Fibroblast of lung (primary cell): ENCODE results near the gene SPDYE3.
"Not testable (repeated sequence)": the region's sequence is repeated elsewhere in the genome, so short reads cannot be mapped to it uniquely, and the experiment has no call there.

Experiments used
- CTCF ChIP-seq, 2 donors: IDR thresholded peaks in 1 of 2; conservative IDR thresholded peaks in 1 of 2; 1 replicate in 1 of 2; 2 replicates in 1 of 2; pipeline ENCODE4 v1.5.1; 2011 to 2012; ENCODE audit warnings: low read length in 2 of 2, control low read depth in 1 of 2, inconsistent platforms in 1 of 2, low read depth in 1 of 2, mild to moderate bottlenecking in 1 of 2
- EZH2 ChIP-seq: IDR thresholded peaks from 2 replicates; pipeline ENCODE4 v1.5.1; 2012; ENCODE audit warnings: low read length, control low read depth, mild to moderate bottlenecking; ENCODE audit errors: missing control alignments

- not testable (repeated sequence) for TF ChIP-seq EZH2; CTCF (conservative IDR thresholded peaks at IDR 0.05 in 1 of 2, IDR thresholded peaks at IDR 0.05 in 1 of 2; ENCODE audit: low read depth in 1 of 2, low read length in 2 of 2)
Measured at GRCh38 chr7:100283147-100283546, 24.4 kb upstream of the SPDYE3 start.
